HG02759 (cell line): ENCODE results near the gene COL27A1.

Experiments used
- ATAC-seq: cut with Tn5 transposase; IDR thresholded peaks from one replicate; pipeline ENCODE4 v1.9.1; 2021; ENCODE audit warnings: mild to moderate bottlenecking, moderate library complexity; ENCODE audit not compliant: unreplicated experiment

COL27A1 gene

GRCh38 chr9:114202849-114203248 lies 47.5 kb downstream of the COL27A1 start:
- ATAC-seq = no peak

DNA sequence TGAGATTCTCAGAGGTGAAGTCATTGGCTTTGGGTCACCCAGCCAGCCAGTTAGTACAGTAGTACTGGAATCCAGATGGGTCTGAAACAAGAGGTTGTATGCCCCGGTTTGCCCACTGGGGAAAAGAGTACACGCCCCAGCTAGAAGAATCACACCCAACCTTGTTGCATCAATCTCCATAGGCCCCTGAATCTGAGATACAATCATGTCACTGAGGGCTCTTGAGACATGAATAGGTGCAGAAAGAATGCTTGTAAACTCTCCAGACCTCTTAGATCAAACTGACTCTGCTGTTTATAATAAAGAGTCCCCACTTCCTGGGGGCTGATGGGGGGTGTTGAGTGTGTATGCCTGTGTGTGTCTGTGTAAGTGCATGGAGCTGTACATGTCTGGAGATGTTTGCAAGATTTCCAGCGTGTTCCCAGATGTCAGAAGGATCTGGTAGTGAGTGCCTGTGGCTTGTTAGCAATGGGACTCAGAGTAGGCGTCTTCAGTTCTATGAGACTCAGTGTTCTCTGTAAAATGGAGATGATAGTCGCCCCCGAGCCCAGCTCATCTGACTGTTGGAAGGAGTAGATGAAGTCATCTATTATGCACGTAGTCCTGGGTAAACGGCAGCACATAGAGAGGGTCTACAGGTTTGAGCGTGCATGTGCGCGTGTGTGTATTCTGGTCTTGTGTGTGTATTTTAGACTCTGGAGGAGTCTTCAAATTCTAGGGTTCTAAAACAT lies 48.2 kb downstream of the COL27A1 start:
- no peak for ATAC-seq

- ATAC-seq = no peak
Observed at GRCh38 chr9:114204265-114204664, 48.9 kb downstream of the COL27A1 start.

GRCh38 chr9:114205171-114206015 lies 50.1 kb downstream of the COL27A1 start:
- ATAC-seq = no peak

GRCh38 chr9:114206221-114206789 lies 51.0 kb downstream of the COL27A1 start:
- no peak for ATAC-seq

DNA sequence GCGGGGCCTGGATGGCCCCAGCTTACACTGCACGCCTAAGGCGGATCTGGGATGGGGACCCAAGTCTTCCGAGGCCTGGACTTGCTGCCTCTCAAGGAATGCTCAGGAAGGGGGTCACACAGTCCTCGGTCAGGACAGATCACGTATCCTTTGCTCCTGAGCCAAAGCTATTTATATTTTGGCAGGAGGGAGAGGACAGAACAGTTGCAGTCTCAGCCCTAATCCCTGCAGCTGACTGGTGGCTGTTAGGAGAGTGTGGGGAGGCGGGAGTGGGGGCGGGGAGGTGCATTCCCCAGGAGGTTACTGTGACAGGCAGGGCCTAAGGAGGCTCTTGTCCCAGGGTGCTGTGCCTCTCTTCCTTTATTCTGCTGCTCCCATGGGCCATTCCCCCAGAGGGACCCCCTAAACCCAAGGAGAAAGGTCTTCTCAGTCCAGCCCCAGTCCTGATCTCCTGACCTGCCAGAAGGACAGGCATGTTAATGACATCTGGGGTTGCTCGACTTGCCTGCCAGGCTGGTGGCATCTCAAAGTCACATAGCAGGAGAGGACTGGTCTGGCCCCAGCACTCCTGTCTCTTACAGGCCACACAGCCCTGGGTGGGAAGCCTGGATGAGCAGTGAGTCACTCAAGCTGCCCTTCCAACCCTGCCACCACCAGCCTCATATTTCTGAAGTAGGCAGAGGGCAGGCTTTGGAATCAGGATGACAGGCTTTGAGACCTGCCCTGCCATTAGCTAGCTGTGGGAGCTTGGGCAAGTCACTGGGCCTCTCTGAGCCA lies 51.9 kb downstream of the COL27A1 start:
- no peak for ATAC-seq

DNA sequence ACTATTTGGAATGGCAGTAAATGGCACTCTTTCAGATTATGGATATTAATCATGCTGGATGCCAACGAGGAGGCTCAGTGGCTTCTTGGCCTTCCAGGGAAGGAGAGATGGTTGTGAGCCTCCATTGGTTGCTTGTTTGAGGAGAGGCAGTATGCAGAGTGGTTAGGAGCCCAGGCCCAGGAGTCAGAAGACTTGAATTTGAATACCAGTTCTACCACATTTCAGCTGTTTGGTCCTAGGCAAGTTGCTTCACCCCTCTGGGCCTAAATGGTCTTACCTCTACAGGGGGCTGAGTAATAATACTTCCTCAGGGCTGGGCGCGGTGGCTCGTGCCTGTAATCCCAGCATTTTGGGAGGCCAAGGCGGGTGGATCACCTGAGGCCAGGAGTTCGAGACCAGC lies 52.5 kb downstream of the COL27A1 start:
- no peak for ATAC-seq

DNA sequence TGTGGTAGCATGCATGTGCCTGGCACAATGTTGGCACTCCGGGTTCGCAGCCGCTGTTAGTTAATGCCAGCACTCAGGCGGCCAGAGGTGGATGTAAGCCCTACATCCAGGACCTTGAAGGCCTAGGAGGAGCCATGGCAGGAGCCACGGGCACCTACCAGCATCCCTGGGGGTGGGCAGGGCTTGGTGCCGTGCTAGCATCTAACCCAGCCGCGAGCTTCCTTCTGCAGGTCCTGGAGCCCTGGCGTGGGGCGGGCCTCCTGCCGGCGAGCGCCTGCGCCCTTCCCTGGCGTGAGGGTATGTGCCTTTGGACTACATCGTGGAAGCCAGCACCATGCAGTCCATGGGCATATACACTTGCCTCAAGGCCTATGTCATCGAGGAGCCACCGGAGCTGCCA lies 53.8 kb downstream of the COL27A1 start:
- no peak for ATAC-seq

DNA sequence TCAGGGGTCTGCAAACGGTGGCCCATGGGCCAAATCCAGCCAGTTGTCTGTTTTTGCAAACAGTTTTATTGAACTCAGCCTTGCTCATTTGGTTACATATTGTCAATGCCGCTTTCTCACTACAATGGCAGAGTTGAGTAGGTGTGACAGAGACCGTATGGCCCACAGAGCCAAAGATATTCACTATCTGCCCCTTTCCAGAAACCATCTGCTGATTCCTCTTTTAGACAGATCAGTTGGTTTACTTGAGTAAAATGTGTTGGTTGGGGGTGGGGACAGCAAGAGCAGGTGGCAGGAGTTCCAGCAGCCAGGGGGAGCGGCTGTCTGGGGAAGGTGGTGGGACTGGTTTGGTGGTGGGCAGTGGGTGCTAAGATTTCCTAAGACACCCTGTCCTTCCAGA lies 54.8 kb downstream of the COL27A1 start:
- no peak for ATAC-seq

DNA sequence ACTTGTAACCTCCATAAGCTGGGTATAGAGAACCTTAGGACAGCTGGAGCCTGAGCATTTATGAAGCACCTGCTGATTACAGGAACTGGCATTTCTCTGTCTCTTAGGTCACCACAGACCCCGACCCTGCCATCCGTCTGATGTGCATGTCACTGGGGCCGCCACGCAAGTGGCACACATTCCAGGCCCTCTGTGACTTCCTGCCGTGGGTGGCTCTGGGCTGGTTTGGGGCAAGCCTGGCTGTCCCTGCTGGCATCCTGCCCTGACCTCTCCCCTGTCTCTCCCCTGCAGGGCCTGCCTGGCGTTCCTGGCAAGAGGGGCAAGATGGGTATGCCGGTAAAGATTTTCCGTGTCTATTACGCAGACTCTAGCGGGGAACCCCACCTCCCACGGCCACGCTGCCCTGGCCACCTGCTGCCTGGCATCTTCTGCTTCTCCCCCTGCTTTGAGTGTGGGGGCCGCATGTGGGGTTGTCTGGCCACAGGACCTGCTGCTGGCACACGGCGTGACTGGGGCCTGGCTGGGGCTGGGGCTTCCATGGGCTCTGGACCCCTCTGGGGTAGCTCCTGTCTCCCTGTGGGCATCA lies 55.4 kb downstream of the COL27A1 start:
- no peak for ATAC-seq

- ATAC-seq = no peak
Observed at GRCh38 chr9:114212826-114213225, 57.5 kb downstream of the COL27A1 start.

- no peak for ATAC-seq
Observed at GRCh38 chr9:114213566-114213965, 58.2 kb downstream of the COL27A1 start.

DNA sequence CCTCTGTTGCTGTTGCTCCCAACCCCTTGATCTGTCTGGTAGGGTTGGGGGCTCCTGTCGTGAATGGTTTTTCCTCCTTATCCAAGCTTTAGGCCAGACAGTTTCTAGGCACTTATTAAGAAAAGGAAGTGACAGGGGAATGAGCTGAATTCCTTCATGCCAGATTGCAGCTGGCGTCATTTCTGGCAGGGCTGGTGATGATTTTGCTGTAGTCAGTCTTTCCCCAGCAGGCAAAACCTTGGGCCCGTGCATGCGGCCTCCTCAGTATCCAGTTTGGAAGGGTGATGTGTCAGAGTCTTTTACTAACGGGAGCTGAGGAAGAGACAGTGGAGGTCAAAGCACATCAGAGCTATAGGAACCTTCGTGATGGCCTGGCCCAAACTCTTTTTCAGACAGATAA lies 58.8 kb downstream of the COL27A1 start:
- ATAC-seq = no peak

DNA sequence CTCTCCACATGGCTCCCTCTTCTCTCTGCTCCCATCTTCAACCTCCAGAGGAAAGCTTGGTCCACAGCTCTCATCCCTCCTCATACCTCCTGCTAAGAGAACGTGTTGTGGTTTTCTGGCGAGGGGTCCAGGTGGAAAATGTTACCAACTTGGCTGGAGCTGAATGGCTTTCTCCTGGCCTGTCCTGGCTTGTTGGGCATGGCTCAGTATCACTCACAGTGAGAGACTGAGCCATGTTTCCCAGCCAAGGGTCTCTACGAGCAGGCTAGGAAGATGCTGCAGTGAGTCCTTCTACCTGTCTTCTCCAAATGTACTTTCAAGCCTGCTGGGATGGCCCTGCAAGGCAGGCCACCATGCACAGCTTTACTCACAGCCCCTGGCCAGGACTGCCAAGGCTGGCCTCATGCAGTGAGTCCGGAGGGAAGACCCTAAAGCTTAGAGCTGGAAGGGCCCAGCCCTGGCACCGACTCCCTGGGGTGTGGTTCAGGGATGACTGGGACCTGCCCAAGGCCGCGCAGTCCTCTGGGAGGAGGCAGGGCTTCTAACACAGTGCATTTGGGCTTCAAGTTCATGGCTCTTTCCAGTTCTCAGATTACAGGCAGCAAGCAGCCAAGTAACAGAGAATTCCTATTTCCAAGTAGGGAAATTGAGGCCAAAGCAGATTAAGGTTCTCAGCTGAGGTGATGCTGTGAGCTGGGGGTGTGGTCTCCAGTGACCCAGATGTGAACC lies 59.5 kb downstream of the COL27A1 start:
- ATAC-seq = no peak

DNA sequence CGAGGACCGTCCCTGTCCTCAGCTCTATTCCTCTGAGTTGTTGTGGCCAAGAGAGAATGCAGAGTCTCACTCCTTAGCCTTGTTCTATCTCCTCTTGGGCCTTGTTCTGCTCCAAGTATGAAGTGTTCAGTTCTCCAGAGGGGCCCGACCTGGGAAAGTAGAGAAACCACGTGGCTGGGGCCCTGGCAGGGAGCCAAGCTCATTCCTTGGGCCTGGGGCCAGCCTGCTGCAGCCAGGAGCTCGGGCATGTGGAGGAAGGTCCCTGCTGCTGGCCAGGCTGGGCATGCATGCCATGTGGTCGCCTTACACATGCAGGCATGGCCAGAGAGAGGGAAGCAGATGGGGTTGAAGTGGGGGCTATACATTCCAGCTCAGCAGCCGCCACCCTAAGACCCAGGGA lies 60.7 kb downstream of the COL27A1 start:
- no peak for ATAC-seq

DNA sequence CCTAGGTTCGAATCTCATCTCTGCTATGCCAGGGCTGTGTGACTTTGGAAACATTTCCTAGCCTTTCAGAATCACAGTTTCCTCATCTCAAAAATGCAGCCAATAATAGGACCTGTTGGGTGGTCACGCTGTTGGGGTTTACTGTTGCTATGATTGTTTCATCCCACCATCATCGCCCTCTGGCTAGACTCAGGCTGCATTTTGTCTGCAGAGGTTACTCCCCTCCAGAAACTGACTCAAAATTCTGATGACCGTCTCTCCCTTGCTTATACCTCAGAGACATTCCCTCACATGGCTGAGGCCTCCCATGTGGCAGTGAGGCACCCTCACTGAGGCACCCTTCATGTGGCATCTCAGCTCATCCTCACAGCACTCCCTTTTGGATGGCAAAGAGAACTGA lies 61.6 kb downstream of the COL27A1 start:
- no peak for ATAC-seq

DNA sequence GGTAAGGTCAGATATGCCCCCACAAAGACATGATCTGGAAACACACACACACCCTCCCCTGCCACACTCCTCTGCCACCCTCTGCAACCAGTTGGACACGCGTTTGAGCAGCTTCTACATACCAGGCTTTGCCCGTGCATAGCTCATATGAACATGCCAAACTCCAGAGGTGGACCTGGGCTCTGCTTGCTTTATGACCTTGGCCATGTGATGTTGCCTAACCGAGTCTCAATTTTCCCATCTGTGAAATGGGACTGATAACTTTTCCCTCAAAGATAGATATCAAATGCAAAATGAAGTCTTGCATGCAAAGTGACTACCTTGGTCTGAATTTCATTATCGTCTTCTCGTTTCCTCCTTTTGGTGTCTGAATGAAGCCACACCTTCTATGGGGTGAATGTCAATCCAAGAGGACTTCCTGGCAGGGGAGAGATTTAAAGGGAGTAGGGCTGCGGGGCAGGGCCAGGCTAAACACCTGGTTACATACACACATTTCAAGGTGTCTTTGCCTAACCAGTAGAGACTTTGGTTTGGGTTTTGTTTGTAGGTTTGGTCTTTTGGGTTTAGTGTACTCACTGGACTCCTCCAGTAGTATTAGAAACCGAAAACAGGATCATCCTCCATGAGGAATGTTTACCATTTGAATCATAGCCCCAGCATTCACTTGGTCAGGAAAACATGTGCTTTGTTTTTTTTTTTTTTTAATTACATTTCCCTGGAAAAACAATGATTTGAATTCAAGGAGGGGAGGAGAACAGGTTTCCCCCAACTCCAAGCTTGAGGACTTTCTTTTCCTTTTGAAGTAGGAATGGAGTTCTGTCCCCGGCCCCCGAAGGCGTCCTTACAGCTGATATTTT lies 63.2 kb downstream of the COL27A1 start:
- ATAC-seq = no peak

DNA sequence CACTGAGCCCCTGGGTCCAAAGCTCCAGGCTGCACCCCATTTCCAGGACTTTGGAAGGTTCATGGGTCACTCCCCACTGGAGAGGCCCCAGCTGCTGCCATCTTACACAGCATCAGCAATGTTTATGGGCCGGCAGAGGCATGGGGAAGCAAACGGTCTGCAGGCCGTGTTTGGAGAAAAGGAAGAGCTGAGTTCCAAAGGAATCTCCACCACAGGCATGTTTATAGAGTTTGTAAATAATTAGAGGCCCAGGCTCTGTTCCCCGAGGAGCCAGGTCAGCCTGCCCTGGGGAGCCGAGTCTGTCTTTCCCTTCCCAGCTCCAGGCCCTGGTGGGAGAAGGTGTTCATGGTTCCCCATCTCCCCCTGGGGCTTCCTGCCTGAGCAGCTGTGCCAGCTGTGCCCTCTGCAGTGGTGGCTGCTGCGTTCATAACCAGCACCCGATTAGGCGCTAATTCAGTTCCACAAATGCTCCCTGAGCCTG lies 64.8 kb downstream of the COL27A1 start:
- no peak for ATAC-seq
